GM19328 (cell line): ENCODE data around the gene CYFIP2.
A peak's percentile ranks its signal among the peaks of the same experiment; 100 is the strongest.

Experiments used
- ATAC-seq: cut with Tn5 transposase; IDR thresholded peaks from one replicate; pipeline ENCODE4 v1.9.1; 2021; ENCODE audit warnings: mild to moderate bottlenecking, moderate library complexity; ENCODE audit not compliant: unreplicated experiment

Gene CYFIP2

GRCh38 chr5:157312492-157312891 is 46.6 kb downstream of the CYFIP2 start:
- ATAC-seq = peak; percentile 79

GRCh38 chr5:157322581-157322980 is 56.7 kb downstream of the CYFIP2 start:
- ATAC-seq = no peak

DNA sequence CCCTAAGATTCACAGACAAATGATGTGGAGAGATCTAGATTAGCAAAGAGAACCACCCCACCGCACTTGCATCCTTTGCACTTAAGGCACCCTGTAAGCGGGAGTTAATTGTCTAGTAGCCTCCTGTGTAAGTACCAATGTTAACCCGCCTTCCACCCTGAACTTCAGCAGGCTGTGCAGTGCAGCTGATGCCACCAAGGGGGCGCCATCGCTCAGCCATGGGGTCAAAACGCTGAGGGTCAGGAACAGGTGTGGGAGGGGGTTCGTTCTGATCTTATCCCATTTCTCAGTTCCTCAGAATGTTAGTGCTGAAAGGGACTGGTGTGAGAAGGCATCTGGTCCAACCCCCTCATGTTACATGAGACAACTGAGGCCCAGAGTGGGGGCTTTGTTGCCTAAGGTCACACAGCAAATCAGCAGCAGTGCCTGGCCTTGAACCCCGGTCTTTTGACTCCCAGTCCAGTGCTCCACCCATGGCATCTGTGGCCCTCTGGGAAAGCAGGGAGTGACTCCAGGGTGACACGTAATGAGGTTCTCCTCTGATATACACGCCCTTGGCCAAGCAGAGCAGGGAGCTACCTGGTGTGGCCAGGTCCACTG is 57.3 kb downstream of the CYFIP2 start:
- ATAC-seq = no peak

- no peak for ATAC-seq
These were observed 58.3 kb downstream of the CYFIP2 start for GRCh38 chr5:157324237-157324636.

DNA sequence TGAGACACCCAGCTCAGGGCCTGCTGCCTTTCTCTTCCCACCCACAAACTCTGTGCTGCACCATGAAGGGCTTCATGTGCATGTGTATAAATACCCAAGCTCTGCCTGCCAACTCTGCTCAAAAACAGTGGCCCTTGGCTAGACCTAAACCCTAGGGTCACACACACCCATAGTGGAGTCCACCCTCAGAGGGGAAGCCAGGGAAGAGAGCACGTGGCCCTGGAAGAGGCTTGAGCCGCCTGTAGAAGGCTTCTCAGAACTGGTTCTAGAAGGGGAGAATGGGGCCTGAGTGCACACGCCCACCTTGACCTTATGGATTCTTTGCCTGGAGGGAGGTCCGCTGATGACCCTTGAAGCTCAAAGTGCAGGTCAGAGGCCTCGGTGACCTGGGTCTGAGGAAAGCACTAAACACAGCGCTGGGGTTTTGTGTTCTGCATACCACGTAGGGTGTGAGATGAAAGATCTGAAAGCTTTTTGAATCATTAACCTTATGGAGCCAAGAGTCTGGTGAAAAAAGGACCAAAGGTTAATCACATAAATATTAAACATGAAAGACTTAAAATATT is 60.6 kb downstream of the CYFIP2 start:
- no peak for ATAC-seq

GRCh38 chr5:157327771-157328170 is 61.8 kb downstream of the CYFIP2 start:
- ATAC-seq = no peak

DNA sequence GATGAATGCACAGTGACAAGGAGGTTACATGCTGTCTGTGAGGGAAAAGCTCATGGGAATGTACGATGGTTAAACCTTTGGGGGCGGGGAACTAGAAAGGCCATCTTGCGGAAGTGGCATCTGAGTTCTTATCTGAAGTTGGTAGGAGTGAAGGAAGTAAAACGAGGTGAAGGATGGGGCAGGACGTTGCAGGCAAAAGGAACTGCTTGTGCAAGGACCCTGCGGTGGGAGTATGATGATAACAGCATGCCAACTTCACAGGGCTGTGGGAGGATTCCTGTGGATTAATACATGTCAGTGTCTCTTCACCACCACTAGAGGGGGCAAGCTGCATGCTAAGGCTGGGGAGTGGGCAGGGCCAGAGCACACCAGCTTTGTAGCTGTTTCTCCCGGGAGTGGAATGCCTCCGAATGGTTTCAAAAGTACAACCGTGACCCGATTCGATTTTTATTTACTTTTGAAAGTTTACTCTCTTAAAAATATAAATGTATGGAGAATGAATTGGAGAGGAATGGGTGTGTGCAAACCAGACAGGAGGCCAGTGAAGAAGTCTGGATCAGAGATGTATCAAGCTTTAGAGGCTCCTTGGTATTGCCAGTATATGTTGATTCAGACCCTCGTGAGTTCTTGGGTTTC is 62.5 kb downstream of the CYFIP2 start:
- ATAC-seq = peak; percentile 89

DNA sequence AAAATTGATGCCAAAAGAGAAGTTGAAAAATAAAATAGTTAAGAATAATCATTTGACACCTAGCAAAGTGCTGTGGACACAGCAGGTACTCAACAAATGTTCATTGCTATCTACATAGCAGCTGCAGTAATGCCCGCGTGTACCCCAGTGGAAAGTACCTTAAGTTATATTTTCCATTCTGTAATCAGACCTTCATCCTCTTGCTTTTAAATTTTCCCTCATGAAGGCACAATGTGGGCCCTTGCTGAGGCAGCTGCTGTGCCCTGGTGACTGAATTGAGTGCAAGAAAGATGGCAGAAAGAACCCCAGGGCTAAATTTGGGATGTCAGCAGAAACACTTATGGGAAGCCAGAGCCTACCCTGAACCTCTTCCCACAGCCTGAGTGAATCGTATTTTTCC is 65.9 kb downstream of the CYFIP2 start:
- ATAC-seq = no peak

GRCh38 chr5:157335534-157336422 is 69.9 kb downstream of the CYFIP2 start:
- no peak for ATAC-seq

DNA sequence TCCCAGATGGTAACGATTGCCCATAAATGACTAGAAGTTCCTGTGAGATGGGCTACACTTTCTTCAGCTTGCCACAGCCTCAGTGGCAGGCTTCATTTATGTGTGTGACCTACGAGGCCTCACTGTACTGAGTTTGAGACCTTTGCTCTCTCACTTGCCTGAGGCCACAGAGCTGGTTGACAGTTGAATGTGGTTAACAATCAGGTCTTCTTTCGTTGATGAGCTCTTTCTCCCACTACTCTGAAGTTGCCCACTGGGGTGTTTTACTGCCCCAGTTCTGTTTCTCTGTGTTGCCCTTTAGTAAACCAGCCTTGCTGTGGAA is 70.5 kb downstream of the CYFIP2 start:
- ATAC-seq = no peak

- ATAC-seq = no peak
These were observed 73.5 kb downstream of the CYFIP2 start for GRCh38 chr5:157339409-157339808.

GRCh38 chr5:157342822-157343402 is 77.0 kb downstream of the CYFIP2 start:
- no peak for ATAC-seq

GRCh38 chr5:157343842-157344790 is 78.2 kb downstream of the CYFIP2 start:
- no peak for ATAC-seq

DNA sequence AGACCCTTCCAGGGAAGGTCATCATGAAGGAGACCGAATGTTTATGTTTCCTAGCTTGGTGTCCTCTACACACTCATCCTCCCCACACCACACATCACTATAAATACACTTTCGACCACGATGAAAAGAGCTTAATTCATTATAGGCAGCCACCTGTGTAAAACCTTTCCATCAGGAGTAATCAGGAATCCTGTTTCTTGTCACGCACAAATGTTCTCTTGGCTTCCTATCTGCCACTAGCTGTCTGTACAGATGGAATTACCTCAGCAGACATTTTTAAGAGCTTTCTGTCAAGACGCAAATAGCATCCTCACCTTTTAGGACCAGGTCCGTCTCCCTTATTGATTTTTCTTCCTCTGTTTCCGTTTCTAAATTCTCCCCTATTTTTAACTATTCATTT is 79.1 kb downstream of the CYFIP2 start:
- ATAC-seq = no peak

GRCh38 chr5:157345485-157345884 is 79.6 kb downstream of the CYFIP2 start:
- ATAC-seq = no peak

GRCh38 chr5:157347301-157348048 is 81.6 kb downstream of the CYFIP2 start:
- no peak for ATAC-seq

GRCh38 chr5:157348049-157348400 is 82.1 kb downstream of the CYFIP2 start:
- no peak for ATAC-seq

DNA sequence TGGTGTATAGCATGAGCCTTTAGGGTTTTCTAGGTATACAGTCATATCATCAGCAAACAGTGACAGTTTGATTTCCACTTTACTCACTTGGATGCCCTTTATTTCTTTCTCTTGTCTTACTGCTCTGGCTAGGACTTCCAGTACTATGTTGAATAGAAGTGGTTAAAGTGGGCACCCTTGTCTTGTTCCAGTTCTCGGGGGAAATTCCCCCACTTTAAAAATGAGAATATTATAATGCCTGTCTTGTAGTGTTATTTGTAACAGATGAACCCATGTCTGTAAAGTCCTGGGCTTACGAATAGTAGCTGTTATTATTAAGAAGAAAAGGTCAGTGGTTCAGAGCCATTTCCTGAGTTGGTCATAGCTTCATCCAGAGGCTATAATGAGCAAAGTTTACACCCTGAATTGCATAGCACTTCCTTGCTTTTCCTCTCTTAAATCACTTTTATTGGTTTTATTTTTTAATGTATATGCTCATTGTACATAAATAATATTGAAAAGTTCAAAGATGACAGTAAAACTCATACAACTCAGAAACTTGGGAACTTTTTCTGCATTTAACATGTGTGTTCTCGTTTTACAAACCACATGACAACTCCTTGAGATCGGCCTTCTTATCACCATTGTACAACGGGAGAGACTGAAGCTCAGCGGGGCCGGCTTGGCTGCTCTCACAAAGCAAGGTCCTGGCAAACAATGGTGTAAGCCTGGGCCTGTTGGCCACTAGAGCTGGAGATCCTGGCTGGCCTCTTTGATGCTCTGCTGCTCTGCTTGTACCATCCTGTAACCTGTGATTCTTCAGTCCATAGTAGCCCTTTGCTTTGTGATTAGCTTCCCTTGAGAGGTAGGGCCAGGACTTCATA is 85.2 kb downstream of the CYFIP2 start:
- no peak for ATAC-seq

- no peak for ATAC-seq
These were observed 85.8 kb downstream of the CYFIP2 start for GRCh38 chr5:157351802-157352092.
